Suprapubic skin (tissue), 4 donors: Measurements from ENCODE around the gene KRT72.

ENCODE experiments used
- POLR2A ChIP-seq, 2 donors: fragments of 450-650 bp; IDR thresholded peaks; one replicate each; pipeline ENCODE4 v1.6.1; 2017; ENCODE audit warnings: antibody characterized with exemption in 2 of 2, mild to moderate bottlenecking in 2 of 2, moderate library complexity in 2 of 2
- POLR2AphosphoS5 ChIP-seq, 3 donors: sonication (generic); formaldehyde crosslinking; IDR thresholded peaks; one replicate each; pipeline ENCODE4 v1.6.1; 2017; ENCODE audit warnings: antibody characterized with exemption in 3 of 3
- TF ChIP-seq, protein P1 (sequence below), 2 donors: fragments of 200-600 bp in 1 of 2; fragments of 450-650 bp in 1 of 2; sonication (generic) in 1 of 2; IDR thresholded peaks; one replicate each; pipeline ENCODE4 v1.5.1; 2016 to 2019; ENCODE audit warnings: antibody characterized with exemption in 2 of 2, mild to moderate bottlenecking in 1 of 2, moderate library complexity in 1 of 2

- TF ChIP-seq, protein P1, sequence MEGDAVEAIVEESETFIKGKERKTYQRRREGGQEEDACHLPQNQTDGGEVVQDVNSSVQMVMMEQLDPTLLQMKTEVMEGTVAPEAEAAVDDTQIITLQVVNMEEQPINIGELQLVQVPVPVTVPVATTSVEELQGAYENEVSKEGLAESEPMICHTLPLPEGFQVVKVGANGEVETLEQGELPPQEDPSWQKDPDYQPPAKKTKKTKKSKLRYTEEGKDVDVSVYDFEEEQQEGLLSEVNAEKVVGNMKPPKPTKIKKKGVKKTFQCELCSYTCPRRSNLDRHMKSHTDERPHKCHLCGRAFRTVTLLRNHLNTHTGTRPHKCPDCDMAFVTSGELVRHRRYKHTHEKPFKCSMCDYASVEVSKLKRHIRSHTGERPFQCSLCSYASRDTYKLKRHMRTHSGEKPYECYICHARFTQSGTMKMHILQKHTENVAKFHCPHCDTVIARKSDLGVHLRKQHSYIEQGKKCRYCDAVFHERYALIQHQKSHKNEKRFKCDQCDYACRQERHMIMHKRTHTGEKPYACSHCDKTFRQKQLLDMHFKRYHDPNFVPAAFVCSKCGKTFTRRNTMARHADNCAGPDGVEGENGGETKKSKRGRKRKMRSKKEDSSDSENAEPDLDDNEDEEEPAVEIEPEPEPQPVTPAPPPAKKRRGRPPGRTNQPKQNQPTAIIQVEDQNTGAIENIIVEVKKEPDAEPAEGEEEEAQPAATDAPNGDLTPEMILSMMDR (IDR thresholded peaks at IDR 0.05): no peak
- no peak for TF ChIP-seq POLR2AphosphoS5 (IDR thresholded peaks at IDR 0.05)
- no peak for TF ChIP-seq POLR2A (IDR thresholded peaks at IDR 0.05)
Measured at GRCh38 chr12:52581481-52581880, 19.8 kb downstream of the KRT72 start.
